Liver (tissue), 3 donors: ENCODE measurements around the gene FA2H.

Experiments
- FOXA1 ChIP-seq: IDR thresholded peaks from 2 replicates; pipeline ENCODE4 v1.6.1; 2016; ENCODE audit warnings: antibody characterized with exemption
- GABPA ChIP-seq, 2 donors: IDR thresholded peaks in 1 of 2; conservative IDR thresholded peaks in 1 of 2; 2 replicates each; pipeline ENCODE4 v1.6.1; 2016; ENCODE audit warnings: antibody characterized with exemption in 2 of 2, mild to moderate bottlenecking in 1 of 2, moderate library complexity in 1 of 2
- NR2F2 ChIP-seq: IDR thresholded peaks from 2 replicates; pipeline ENCODE4 v1.6.1; 2016; ENCODE audit warnings: antibody characterized with exemption
- RAD21 ChIP-seq, 2 donors: IDR thresholded peaks; 2 replicates each; pipeline ENCODE4 v1.6.1; 2016; ENCODE audit warnings: antibody characterized with exemption in 2 of 2, mild to moderate bottlenecking in 2 of 2
- RXRA ChIP-seq, 2 donors: IDR thresholded peaks; 2 replicates each; pipeline ENCODE4 v1.6.1; 2017 to 2018; ENCODE audit warnings: antibody characterized with exemption in 2 of 2, mild to moderate bottlenecking in 1 of 2
- SP1 ChIP-seq: IDR thresholded peaks from 2 replicates; pipeline ENCODE4 v1.6.1; 2018; ENCODE audit warnings: antibody characterized with exemption, mild to moderate bottlenecking
- YY1 ChIP-seq: IDR thresholded peaks from 2 replicates; pipeline ENCODE4 v1.6.1; 2016; ENCODE audit warnings: antibody characterized with exemption, mild to moderate bottlenecking
- TF ChIP-seq, protein P1 (sequence below): fragments of 150-350 bp; IDR thresholded peaks from 2 replicates; pipeline ENCODE4 v1.5.1; 2017; ENCODE audit warnings: improper control_type of control experiment, low read depth, low read length; ENCODE audit not compliant: missing input control
- TF ChIP-seq, protein P2 (sequence below): IDR thresholded peaks from 2 replicates; pipeline ENCODE4 v1.6.1; 2016; ENCODE audit warnings: antibody characterized with exemption
- TF ChIP-seq, protein P3 (sequence below): IDR thresholded peaks from 2 replicates; pipeline ENCODE4 v1.6.1; 2016; ENCODE audit warnings: antibody characterized with exemption, mild to moderate bottlenecking
- TF ChIP-seq, protein P4 (sequence below): IDR thresholded peaks from 2 replicates; pipeline ENCODE4 v1.6.1; 2016; ENCODE audit warnings: antibody characterized with exemption
- TF ChIP-seq, protein P5 (sequence below): IDR thresholded peaks from 2 replicates; pipeline ENCODE4 v1.6.1; 2016; ENCODE audit warnings: antibody characterized with exemption
- donor health status: healthy.
- donor health status: healthy.

DNA sequence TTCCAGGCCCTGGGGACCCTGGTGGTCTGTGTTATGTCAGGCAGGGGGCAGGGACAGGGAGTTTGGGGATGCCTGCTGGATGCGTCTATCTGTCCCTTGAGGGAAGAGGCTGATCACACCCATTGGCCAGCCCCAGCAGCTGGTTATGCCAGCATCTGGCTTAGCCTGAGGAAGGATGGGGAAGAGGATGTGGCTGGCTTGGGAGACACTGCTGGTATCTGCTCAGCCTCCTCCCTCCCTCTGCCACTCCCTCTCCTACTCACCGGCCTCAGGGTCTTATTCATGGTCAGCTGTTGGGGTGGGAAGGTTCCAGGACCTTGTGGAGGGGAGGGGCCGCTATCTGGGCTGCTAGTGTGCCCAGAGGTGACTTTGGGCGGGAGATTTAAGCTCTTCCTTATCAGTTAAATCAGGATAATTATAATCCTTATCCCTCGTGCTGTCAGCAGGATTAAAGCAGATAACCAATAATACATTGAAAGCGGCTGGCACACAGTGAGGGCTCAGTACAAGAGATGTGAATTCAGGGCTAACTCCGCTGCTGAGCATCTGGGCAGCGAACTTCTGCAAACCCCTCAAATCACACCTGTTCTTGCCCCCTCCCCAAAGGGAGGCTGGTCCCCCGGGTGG is 38.0 kb downstream of the FA2H start:
- TF ChIP-seq, protein P1, sequence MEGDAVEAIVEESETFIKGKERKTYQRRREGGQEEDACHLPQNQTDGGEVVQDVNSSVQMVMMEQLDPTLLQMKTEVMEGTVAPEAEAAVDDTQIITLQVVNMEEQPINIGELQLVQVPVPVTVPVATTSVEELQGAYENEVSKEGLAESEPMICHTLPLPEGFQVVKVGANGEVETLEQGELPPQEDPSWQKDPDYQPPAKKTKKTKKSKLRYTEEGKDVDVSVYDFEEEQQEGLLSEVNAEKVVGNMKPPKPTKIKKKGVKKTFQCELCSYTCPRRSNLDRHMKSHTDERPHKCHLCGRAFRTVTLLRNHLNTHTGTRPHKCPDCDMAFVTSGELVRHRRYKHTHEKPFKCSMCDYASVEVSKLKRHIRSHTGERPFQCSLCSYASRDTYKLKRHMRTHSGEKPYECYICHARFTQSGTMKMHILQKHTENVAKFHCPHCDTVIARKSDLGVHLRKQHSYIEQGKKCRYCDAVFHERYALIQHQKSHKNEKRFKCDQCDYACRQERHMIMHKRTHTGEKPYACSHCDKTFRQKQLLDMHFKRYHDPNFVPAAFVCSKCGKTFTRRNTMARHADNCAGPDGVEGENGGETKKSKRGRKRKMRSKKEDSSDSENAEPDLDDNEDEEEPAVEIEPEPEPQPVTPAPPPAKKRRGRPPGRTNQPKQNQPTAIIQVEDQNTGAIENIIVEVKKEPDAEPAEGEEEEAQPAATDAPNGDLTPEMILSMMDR: no peak
- TF ChIP-seq, protein P2, sequence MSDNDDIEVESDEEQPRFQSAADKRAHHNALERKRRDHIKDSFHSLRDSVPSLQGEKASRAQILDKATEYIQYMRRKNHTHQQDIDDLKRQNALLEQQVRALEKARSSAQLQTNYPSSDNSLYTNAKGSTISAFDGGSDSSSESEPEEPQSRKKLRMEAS: no peak
- TF ChIP-seq, protein P3, sequence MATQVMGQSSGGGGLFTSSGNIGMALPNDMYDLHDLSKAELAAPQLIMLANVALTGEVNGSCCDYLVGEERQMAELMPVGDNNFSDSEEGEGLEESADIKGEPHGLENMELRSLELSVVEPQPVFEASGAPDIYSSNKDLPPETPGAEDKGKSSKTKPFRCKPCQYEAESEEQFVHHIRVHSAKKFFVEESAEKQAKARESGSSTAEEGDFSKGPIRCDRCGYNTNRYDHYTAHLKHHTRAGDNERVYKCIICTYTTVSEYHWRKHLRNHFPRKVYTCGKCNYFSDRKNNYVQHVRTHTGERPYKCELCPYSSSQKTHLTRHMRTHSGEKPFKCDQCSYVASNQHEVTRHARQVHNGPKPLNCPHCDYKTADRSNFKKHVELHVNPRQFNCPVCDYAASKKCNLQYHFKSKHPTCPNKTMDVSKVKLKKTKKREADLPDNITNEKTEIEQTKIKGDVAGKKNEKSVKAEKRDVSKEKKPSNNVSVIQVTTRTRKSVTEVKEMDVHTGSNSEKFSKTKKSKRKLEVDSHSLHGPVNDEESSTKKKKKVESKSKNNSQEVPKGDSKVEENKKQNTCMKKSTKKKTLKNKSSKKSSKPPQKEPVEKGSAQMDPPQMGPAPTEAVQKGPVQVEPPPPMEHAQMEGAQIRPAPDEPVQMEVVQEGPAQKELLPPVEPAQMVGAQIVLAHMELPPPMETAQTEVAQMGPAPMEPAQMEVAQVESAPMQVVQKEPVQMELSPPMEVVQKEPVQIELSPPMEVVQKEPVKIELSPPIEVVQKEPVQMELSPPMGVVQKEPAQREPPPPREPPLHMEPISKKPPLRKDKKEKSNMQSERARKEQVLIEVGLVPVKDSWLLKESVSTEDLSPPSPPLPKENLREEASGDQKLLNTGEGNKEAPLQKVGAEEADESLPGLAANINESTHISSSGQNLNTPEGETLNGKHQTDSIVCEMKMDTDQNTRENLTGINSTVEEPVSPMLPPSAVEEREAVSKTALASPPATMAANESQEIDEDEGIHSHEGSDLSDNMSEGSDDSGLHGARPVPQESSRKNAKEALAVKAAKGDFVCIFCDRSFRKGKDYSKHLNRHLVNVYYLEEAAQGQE: no peak
- no peak for TF ChIP-seq YY1
- TF ChIP-seq, protein P4, sequence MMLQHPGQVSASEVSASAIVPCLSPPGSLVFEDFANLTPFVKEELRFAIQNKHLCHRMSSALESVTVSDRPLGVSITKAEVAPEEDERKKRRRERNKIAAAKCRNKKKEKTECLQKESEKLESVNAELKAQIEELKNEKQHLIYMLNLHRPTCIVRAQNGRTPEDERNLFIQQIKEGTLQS: no peak
- TF ChIP-seq FOXA1: no peak
- TF ChIP-seq SP1: no peak
- TF ChIP-seq RXRA (IDR thresholded peaks at IDR 0.05): no peak
- TF ChIP-seq RAD21 (IDR thresholded peaks at IDR 0.05): no peak
- TF ChIP-seq NR2F2: no peak
- TF ChIP-seq GABPA (IDR thresholded peaks at IDR 0.05 in 1 of 2, conservative IDR thresholded peaks at IDR 0.05 in 1 of 2): no peak
- TF ChIP-seq, protein P5, sequence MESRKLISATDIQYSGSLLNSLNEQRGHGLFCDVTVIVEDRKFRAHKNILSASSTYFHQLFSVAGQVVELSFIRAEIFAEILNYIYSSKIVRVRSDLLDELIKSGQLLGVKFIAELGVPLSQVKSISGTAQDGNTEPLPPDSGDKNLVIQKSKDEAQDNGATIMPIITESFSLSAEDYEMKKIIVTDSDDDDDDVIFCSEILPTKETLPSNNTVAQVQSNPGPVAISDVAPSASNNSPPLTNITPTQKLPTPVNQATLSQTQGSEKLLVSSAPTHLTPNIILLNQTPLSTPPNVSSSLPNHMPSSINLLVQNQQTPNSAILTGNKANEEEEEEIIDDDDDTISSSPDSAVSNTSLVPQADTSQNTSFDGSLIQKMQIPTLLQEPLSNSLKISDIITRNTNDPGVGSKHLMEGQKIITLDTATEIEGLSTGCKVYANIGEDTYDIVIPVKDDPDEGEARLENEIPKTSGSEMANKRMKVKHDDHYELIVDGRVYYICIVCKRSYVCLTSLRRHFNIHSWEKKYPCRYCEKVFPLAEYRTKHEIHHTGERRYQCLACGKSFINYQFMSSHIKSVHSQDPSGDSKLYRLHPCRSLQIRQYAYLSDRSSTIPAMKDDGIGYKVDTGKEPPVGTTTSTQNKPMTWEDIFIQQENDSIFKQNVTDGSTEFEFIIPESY: no peak
